A673 (cell line): Measurements from ENCODE around the gene SAPCD1. TPM values are rescaled to one million over a fixed set of nuclear protein-coding genes. Genes with fewer than 3 reads are reported as not detected.
A peak's percentile ranks its signal among the peaks of the same experiment; 100 is the strongest.

Experiments used
- BruUV-seq: library from RNA; stranded (reverse); fragments of 400-500 nt; replicated peaks from 2 replicates; lab custom pipeline; 2021; lab: Mats Ljungman, UMichigan
- CTCF ChIA-PET: fragments of 300-600 bp; sonication (Branson Sonifier 250); formaldehyde crosslinking; loops from one replicate; lab custom pipeline; 2022; ENCODE audit warnings: antibody characterized with exemption; lab: Charles Lee
- POLR2A ChIA-PET: fragments of 300-600 bp; sonication (Branson Sonifier 250); formaldehyde crosslinking; loops from one replicate; lab custom pipeline; 2022; ENCODE audit warnings: antibody characterized with exemption; ENCODE audit not compliant: low non-redundant PET; lab: Charles Lee
- DNase-seq: peaks from one replicate; pipeline ENCODE4 v3.0.0-alpha.2; 2015; ENCODE audit warnings: low spot score
- H3K27ac ChIP-seq: fragments of 200-600 bp; sonication (generic); 2 replicates; pipeline ENCODE4 v1.5.1; 2016; ENCODE audit warnings: mixed run types, low read depth, mild to moderate bottlenecking, mixed read lengths, antibody characterized with exemption, low read length; ENCODE audit not compliant: poor library complexity, severe bottlenecking
- H3K27me3 ChIP-seq: fragments of 200-600 bp; sonication (generic); replicated peaks from 2 replicates; pipeline ENCODE4 v1.6.1; 2017; ENCODE audit warnings: mixed run types, low read depth, mild to moderate bottlenecking, mixed read lengths, antibody characterized with exemption, low read length; ENCODE audit not compliant: insufficient read depth, poor library complexity
- H3K36me3 ChIP-seq: fragments of 200-600 bp; sonication (generic); 2 replicates; pipeline ENCODE4 v1.6.1; 2016; ENCODE audit warnings: mixed run types, mild to moderate bottlenecking, mixed read lengths, antibody characterized with exemption, low read length; ENCODE audit not compliant: insufficient read depth, poor library complexity, severe bottlenecking
- H3K4me1 ChIP-seq: fragments of 200-600 bp; sonication (generic); 2 replicates; pipeline ENCODE4 v1.6.1; 2017; ENCODE audit warnings: mixed run types, mild to moderate bottlenecking, mixed read lengths, antibody characterized with exemption, low read length; ENCODE audit not compliant: insufficient read depth, poor library complexity, severe bottlenecking
- H3K4me3 ChIP-seq: fragments of 200-600 bp; sonication (generic); 2 replicates; pipeline ENCODE4 v1.5.1; 2016; ENCODE audit warnings: low read depth, mixed run types, mild to moderate bottlenecking, mixed read lengths, low read length; ENCODE audit not compliant: poor library complexity, severe bottlenecking
- H3K9me3 ChIP-seq: fragments of 200-600 bp; sonication (generic); 2 replicates; pipeline ENCODE4 v1.6.1; 2016; ENCODE audit warnings: mixed run types, low read depth, mild to moderate bottlenecking, mixed read lengths, antibody characterized with exemption, low read length; ENCODE audit not compliant: poor library complexity, severe bottlenecking
- EZH2 ChIP-seq: fragments of 200-600 bp; sonication (generic); IDR thresholded peaks from 2 replicates; pipeline ENCODE4 v1.6.1; 2017; ENCODE audit warnings: borderline replicate concordance, low read depth, mild to moderate bottlenecking, mixed read lengths, antibody characterized with exemption, low read length; ENCODE audit not compliant: poor library complexity, severe bottlenecking
- intact Hi-C: fragments of 100-400 bp; cut with micrococcal nuclease; formaldehyde crosslinking; loops from one replicate; pipeline ENCODE4 v1.10.0; 2022; ENCODE audit not compliant: unreplicated experiment
- total RNA-seq: library from RNA; stranded (reverse); gene quantifications from 2 replicates; pipeline ENCODE4 v1.2.3, GENCODE V29; 2021
- TF ChIP-seq, protein P1 (sequence below): fragments of 300-800, 200-600 bp; sonication (generic); conservative IDR thresholded peaks from 2 replicates; pipeline ENCODE4 v1.5.1; 2017; ENCODE audit warnings: low read depth, mild to moderate bottlenecking, antibody characterized with exemption, low read length, moderate library complexity, mixed read lengths

The SAPCD1 gene
- total RNA-seq, 1 experiment from 2014 or later, result 9.9 TPM

- peaks cover 24% of the 10 kb centered on the region for H3K36me3 ChIP-seq
- DNase-seq, result no peak
- BruUV-seq, result no TSS peak
- H3K27ac ChIP-seq, result no peak overlapping the region
- H3K4me1 ChIP-seq, result peaks cover 11% of the 10 kb centered on the region
- no peak overlapping the region for H3K4me3 ChIP-seq
- ChIA-PET CTCF (interaction anchor here (0.6 kb wide), 1 partner anchor 58 kb away, joined by 6 read pairs; no protein-coding TSS in a partner anchor), POLR2A (interaction anchor here (0.6 kb wide), 2 partner anchors 9 to 27 kb away, joined by 3 read pairs; no protein-coding TSS in a partner anchor)
- no peak for TF ChIP-seq EZH2
- TF ChIP-seq, protein P1, sequence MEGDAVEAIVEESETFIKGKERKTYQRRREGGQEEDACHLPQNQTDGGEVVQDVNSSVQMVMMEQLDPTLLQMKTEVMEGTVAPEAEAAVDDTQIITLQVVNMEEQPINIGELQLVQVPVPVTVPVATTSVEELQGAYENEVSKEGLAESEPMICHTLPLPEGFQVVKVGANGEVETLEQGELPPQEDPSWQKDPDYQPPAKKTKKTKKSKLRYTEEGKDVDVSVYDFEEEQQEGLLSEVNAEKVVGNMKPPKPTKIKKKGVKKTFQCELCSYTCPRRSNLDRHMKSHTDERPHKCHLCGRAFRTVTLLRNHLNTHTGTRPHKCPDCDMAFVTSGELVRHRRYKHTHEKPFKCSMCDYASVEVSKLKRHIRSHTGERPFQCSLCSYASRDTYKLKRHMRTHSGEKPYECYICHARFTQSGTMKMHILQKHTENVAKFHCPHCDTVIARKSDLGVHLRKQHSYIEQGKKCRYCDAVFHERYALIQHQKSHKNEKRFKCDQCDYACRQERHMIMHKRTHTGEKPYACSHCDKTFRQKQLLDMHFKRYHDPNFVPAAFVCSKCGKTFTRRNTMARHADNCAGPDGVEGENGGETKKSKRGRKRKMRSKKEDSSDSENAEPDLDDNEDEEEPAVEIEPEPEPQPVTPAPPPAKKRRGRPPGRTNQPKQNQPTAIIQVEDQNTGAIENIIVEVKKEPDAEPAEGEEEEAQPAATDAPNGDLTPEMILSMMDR, result no peak
- intact Hi-C loops, result no loop called here
- no peaks in the 10 kb centered on the region for H3K9me3 ChIP-seq
- H3K27me3 ChIP-seq, result no peaks in the 10 kb centered on the region
Measured at GRCh38 chr6:31775184-31775583, 12.7 kb downstream of the SAPCD1 start.

DNA sequence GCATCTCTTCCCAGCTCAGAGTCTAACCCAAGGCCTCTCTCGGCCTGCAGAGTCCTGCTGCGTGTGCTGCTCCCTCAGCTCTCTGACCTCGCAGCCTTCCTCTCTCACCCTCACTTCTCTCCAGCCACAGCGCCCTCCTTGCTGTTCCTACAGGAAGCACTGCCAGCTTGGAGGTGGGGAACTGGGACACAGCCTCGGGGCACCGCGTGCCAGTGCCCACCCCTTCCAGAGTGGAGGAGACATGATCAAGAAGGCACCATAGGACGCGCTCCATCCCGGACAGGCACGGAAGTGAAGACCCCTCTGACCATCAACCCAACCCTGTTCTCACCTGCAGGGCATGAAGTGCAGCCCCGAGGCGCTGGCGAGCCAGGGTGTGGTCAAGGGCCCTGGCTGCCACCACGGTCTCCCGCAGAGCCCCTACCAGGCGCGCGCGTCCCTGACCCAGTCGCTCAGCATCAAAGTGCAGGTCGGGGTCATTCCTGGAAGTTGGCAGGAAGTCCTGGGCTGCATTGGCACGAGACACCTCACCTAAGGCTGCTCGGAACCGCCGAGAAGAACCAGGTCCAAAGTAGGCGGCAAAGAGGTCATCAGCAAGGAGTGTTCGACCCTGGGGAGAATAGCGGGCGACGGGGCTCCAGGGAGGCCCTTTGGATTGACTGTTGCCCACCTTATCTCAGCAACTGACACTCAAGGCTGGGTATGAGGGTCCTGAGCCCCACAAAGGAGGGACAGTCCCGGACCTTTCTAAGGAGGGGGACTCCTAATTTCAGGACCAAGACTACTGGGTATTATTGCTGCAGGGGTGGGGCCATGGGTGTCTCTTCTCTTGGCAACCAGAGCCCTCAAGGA, 13.4 kb downstream of the SAPCD1 start:
- H3K27me3 ChIP-seq, result no peaks in the 10 kb centered on the region
- H3K9me3 ChIP-seq, result no peaks in the 10 kb centered on the region
- peaks cover 11% of the 10 kb centered on the region for H3K4me1 ChIP-seq
- ChIA-PET CTCF (interaction anchor here (0.6 kb wide), 1 partner anchor 59 kb away, joined by 6 read pairs; no protein-coding TSS in a partner anchor), POLR2A (interaction anchor here (0.6 kb wide), 1 partner anchor 8 kb away, joined by 3 read pairs; no protein-coding TSS in a partner anchor)
- peaks cover 30% of the 10 kb centered on the region for H3K36me3 ChIP-seq
- no peak for DNase-seq
- no TSS peak for BruUV-seq
- H3K4me3 ChIP-seq, result no peak overlapping the region
- TF ChIP-seq, protein P1, result no peak
- TF ChIP-seq EZH2, result no peak
- no peak overlapping the region for H3K27ac ChIP-seq
- intact Hi-C loops, result no loop called here

- CTCF ChIA-PET, result no interaction called here
Measured at GRCh38 chr6:31776485-31776988, 14.1 kb downstream of the SAPCD1 start.

More at GRCh38 chr6:31776485-31776988, 14.1 kb downstream of the SAPCD1 start:
- Histone ChIP-seq H3K36me3 (peaks cover 36% of the 10 kb centered on the region), H3K9me3 (no peaks in the 10 kb centered on the region), H3K4me3 (no peak overlapping the region), H3K4me1 (peaks cover 11% of the 10 kb centered on the region), H3K27ac (peak overlapping the region; percentile 47), H3K27me3 (no peaks in the 10 kb centered on the region)
- no peak for TF ChIP-seq EZH2
- TF ChIP-seq, protein P1, result no peak
- no TSS peak for BruUV-seq
- no peak for DNase-seq
- intact Hi-C loops, result no loop called here
- POLR2A ChIA-PET, result no interaction called here
